ELF-1 (cell line): ENCODE measurements around the gene NKX6-2.

Experiments used
- DNase-seq: peaks from one replicate; pipeline ENCODE4 v3.0.0-alpha.2; 2016; ENCODE audit warnings: low read depth, low spot score

Gene NKX6-2

DNA sequence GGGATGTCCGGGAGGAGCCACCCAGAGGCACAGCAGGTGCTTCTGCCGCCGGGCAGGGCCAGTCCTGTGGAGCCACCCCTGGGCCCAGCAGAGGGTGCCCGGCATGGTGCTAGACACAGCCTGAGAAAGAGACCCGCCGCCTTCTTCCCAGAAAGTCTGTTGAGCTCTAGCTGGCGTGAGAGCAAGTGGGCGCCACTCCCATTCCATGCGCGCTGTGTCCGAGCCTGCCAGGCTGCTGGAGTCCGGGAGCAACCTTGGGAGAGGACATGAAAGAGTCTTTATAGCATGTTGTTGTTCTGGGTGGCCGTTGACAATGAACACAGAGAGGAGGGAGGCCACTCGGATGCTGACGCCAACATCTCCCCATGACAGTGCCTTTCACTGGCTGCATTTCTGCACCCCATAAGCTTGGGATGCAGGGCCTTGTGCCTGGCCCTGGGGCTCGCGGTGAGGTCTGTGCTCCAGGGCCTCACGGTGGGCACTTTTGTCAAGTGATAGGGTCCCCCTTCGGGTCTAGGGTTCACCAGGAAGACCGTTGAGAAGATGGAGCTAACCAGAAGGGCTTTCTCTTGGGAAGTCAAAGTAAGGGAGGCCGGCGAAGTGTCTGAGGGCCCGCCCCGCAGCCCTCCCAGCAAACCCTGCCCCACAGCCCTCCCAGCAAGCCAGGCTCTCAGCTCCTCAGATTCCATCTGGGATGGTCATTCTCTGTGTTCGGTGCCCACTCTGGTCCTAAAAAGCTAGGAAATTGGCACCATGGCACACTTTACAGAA lies 47.3 kb downstream of the NKX6-2 start:
- no peak for DNase-seq

DNA sequence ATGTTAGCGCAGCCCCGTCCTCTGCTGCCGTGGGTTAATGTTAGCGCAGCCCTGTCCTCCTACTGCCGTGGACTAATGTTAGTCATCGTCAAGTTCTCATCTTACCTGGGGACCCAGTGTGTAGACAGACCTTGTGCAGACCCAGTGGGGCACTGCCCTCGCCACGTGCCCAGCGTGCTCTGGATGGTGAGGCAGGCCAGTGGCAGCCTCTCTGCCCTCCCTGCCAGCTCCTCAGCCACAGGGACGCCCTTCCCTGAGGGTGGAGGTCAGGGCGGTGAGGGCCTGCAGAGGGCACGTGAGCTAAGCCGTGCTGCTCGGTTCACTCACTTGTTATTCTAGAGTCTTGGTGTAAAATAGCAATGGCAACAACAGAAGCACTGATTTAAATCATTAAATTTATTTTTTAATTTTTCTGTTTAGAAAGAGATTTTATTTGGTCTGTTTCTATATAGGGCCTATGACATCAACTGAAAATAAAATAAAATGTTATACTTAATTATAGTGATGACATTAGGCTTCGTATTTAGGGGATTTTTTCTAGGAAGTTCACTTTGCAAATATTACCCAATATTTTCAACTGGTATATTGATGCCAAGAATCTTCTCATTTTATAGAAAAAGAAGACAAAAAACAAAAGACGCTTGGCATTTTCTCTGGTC lies 48.4 kb downstream of the NKX6-2 start:
- no peak for DNase-seq

DNA sequence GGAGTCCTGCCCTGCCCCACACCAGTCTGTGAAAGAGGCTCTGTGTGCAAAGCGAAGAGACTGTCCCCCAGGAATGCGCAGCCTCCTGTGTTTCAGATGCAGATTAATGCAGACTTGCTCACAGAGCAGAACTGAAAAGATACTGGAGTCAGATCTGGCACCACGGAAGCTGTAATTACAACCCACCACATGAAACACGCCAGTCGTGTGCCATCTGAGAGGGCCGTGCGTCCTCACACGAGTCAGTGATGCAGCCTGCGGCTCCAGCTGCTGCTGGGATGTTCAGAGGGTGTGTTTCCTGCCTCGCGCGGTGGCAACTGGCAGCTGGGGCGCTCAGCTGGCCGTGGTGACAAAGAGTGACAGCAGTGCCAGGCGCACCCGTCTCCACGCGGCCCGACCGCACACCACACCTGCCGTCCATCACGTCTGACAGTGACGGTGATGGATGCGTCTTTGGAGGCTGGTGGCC lies 50.0 kb downstream of the NKX6-2 start:
- DNase-seq, result no peak

DNA sequence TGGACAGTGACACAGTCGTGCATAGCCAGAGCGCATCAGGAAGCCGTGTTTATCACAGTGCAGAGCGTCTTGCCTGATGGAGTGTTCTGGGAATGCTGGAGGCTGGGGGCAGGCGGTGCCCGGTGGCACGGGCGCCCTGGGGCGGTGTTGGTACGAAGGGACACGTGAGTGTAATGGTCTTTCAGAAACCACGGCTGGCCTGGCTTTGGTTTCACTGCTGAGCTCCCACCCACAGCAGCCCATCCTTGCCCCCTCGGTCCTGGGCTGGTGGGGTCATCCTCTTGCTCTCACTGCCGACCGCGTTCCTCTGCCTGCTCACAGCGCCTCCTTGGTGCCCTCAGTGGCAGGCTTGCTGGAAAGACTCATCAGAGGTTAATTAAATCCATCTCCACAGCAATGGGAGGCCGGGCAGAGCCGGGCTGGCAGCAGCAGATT lies 50.6 kb downstream of the NKX6-2 start:
- DNase-seq, result no peak

DNA sequence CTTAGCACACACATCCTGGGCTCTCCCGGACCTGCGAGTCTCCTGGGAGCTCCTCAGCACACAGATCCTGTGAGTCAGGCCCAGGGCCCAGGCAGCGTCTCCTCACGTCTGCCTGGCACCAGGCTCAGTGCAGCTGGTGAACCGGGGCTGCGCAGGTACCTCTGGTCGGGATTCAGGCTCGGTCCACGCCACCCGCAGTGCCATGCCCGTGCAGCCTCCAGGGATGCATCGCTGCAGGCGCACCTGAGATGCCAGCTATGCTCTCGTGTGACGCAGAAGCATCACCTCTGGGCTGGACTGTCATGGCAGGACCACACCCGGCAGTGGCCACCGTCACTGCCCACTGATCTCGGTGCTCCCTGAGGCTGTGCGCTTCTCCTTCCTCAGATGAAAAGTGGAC lies 52.0 kb downstream of the NKX6-2 start:
- DNase-seq, result no peak
